HepG2 (cell line): Measurements from ENCODE around the gene GLUD1. TPM values are rescaled to one million over a fixed set of nuclear protein-coding genes. Genes with fewer than 3 reads are reported as not detected.

Experiments used
- ARHGAP35 ChIP-seq: sonication (generic); formaldehyde crosslinking; IDR thresholded peaks from 2 replicates; pipeline ENCODE4 v1.9.0; 2022; ENCODE audit warnings: mild to moderate bottlenecking, inconsistent platforms, moderate library complexity, missing genetic modification reagents, borderline replicate concordance
- EED ChIP-seq: sonication (generic); formaldehyde crosslinking; IDR thresholded peaks from 2 replicates; pipeline ENCODE4 v1.5.0; 2020; ENCODE audit warnings: mild to moderate bottlenecking, missing genetic modification reagents
- HDAC2 ChIP-seq: sonication (generic); formaldehyde crosslinking; IDR thresholded peaks from 2 replicates; pipeline ENCODE4 v1.4.0; 2020; ENCODE audit warnings: missing genetic modification reagents
- HOXA5 ChIP-seq: sonication (generic); formaldehyde crosslinking; IDR thresholded peaks from 2 replicates; pipeline ENCODE4 v1.4.0; 2020; ENCODE audit warnings: missing genetic modification reagents
- KLF6 ChIP-seq: IDR thresholded peaks from 2 replicates; pipeline ENCODE4 v1.8.0; 2016; ENCODE audit warnings: missing biosample characterization, missing genetic modification reagents
- NCOA1 ChIP-seq: sonication (generic); formaldehyde crosslinking; IDR thresholded peaks from 2 replicates; pipeline ENCODE4 v1.9.0; 2021; ENCODE audit warnings: missing genetic modification reagents
- PAWR ChIP-seq: sonication (generic); formaldehyde crosslinking; IDR thresholded peaks from 2 replicates; pipeline ENCODE4 v1.4.0; 2020; ENCODE audit warnings: missing genetic modification reagents, mild to moderate bottlenecking, borderline replicate concordance
- SIX4 ChIP-seq: sonication (generic); formaldehyde crosslinking; IDR thresholded peaks from 2 replicates; pipeline ENCODE4 v1.4.0; 2020; ENCODE audit warnings: missing genetic modification reagents
- SNAI1 ChIP-seq: sonication (generic); formaldehyde crosslinking; IDR thresholded peaks from 2 replicates; pipeline ENCODE4 v1.5.0; 2020; ENCODE audit warnings: mild to moderate bottlenecking, missing genetic modification reagents, borderline replicate concordance
- TMF1 ChIP-seq: sonication (generic); formaldehyde crosslinking; IDR thresholded peaks from 2 replicates; pipeline ENCODE4 v1.8.1; 2022; ENCODE audit warnings: low read depth, missing genetic modification reagents
- U2AF1 ChIP-seq: fragments of 200-400 bp; formaldehyde crosslinking; optimal IDR thresholded peaks from 2 replicates; pipeline ENCODE3; 2017; ENCODE audit warnings: mild to moderate bottlenecking, low read depth, low read length
- XRCC5 ChIP-seq: fragments of 200-400 bp; formaldehyde crosslinking; optimal IDR thresholded peaks from 2 replicates; pipeline ENCODE3; 2017; ENCODE audit warnings: mild to moderate bottlenecking, low read length
- YY1 ChIP-seq: IDR thresholded peaks from 2 replicates; pipeline ENCODE4 v1.6.1; 2011; ENCODE audit warnings: low read length, low read depth, moderate library complexity, mild to moderate bottlenecking; ENCODE audit not compliant: insufficient read depth, insufficient replicate concordance
- ZFP37 ChIP-seq: sonication (generic); formaldehyde crosslinking; IDR thresholded peaks from 2 replicates; pipeline ENCODE4 v1.4.0; 2020; ENCODE audit warnings: missing genetic modification reagents, borderline replicate concordance
- ZFY ChIP-seq: sonication (generic); formaldehyde crosslinking; IDR thresholded peaks from 2 replicates; pipeline ENCODE4 v1.4.0; 2020; ENCODE audit warnings: missing genetic modification reagents
- ZNF205 ChIP-seq: IDR thresholded peaks from 2 replicates; pipeline ENCODE4 v1.6.1; 2018; ENCODE audit warnings: missing biosample characterization, missing genetic modification reagents
- ZNF34 ChIP-seq: sonication (generic); formaldehyde crosslinking; IDR thresholded peaks from 2 replicates; pipeline ENCODE4 v1.4.0; 2020; ENCODE audit warnings: mild to moderate bottlenecking, missing genetic modification reagents, borderline replicate concordance
- ZNF737 ChIP-seq: sonication (generic); formaldehyde crosslinking; IDR thresholded peaks from 2 replicates; pipeline ENCODE4 v1.5.0; 2020; ENCODE audit warnings: missing genetic modification reagents, mild to moderate bottlenecking, borderline replicate concordance
- polyA plus RNA-seq, 8 experiments: library from polyadenylated mRNA; depleted of rRNA in 3 of 8; stranded (reverse) in 7 of 8; unstranded in 1 of 8; fragments of >200 nt; fragmentation: Illumina TruSeq in 4 of 8; extraction: Trizol in 4 of 8; gene quantifications; 2 replicates each; pipeline versions ENCODE4 v1.2.1 to v1.2.3, GENCODE V29; 2011 to 2016; ENCODE audit warnings: low read depth in 4 of 8, missing spikeins in 1 of 8, mixed read lengths in 1 of 8; ENCODE audit not compliant: insufficient read depth in 1 of 8
- total RNA-seq, 5 experiments: library from RNA; depleted of rRNA; stranded (reverse); fragments of >200 nt; fragmentation: Illumina TruSeq; extraction: Trizol; gene quantifications; 2 replicates each; pipeline ENCODE4 v1.2.3, GENCODE V29; 2016; ENCODE audit warnings: low read depth in 1 of 5
- TF ChIP-seq, protein P1 (sequence below), 2 experiments: sonication (generic) in 1 of 2; formaldehyde crosslinking in 1 of 2; IDR thresholded peaks; 2 replicates each; pipeline versions ENCODE4 v1.5.1 to v1.6.1; 2011 to 2020; ENCODE audit warnings: borderline replicate concordance in 1 of 2, low read depth in 1 of 2, low read length in 1 of 2, mild to moderate bottlenecking in 1 of 2, missing genetic modification reagents in 1 of 2, moderate library complexity in 1 of 2
- TF ChIP-seq, protein P2 (sequence below): sonication (generic); formaldehyde crosslinking; IDR thresholded peaks from 2 replicates; pipeline ENCODE4 v1.4.0; 2020; ENCODE audit warnings: missing genetic modification reagents; ENCODE audit errors: not compliant biosample characterization
- TF ChIP-seq, protein P3 (sequence below): sonication (generic); formaldehyde crosslinking; IDR thresholded peaks from 2 replicates; pipeline ENCODE4 v1.8.0; 2022; ENCODE audit warnings: missing genetic modification reagents, mild to moderate bottlenecking, borderline replicate concordance
- TF ChIP-seq, protein P4 (sequence below): sonication (generic); formaldehyde crosslinking; IDR thresholded peaks from 2 replicates; pipeline ENCODE4 v1.5.1; 2020; ENCODE audit warnings: missing genetic modification reagents, mild to moderate bottlenecking, borderline replicate concordance
- TF ChIP-seq, protein P5 (sequence below): sonication (generic); formaldehyde crosslinking; conservative IDR thresholded peaks from 2 replicates; pipeline ENCODE4 v1.8.0; 2022; ENCODE audit warnings: low read depth, missing genetic modification reagents

GLUD1 gene
- total and polyA plus RNA-seq, 2 of the 13 experiments (the other 11 are each of a cell fraction or from before 2014, with no cell fraction given) = 301 to 798 TPM

DNA sequence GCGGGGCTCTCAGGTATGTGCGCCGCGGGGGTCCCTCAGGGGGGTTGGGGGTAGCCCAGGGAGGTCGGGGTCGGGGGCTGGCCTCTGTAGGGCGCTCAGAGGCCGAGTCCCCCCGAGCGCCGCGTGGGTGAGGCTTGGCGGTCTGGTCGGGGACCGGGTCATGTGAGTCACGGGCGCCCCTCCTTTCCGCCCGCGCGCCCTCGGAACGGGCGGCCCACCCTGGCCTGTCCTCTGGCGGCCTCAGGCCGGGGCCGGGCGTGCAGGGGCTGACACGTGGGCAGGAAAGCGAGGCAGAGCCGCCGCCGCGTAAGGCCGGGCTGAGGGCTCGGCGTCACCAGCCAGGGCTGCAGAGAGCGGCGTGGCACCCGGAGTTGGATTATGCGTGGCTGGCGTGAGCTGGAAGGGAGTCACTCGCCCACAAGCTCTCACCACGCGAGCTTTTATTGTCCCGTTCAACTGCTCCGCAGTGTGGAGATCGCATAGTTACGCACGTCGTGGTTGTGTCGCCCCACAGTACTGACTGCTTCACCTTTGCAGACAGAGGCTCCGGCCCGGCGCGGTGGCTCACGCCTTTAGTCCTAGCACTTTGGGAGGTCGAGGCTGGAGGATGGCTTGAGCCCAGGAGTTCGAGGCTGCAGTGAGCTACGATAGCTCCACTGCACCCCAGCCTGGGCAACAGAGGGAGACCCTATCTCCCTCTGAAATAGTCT, 748 bp upstream of the GLUD1 start (continued):
- TF ChIP-seq YY1 (peak; percentile 51), KLF6 (peak; percentile 88; the same call in 1 of the 2 replicates), ZFY (CRISPR knock-in tag) (peak; percentile 94), PAWR (CRISPR knock-in tag) (no peak), TMF1 (CRISPR knock-in tag) (peak; percentile 60; the same call in 1 of the 2 replicates), XRCC5 (no peak), SIX4 (no peak), ZFP37 (no peak), EED (CRISPR knock-in tag) (peak; percentile 81), SNAI1 (CRISPR knock-in tag) (no peak), ARHGAP35 (peak; percentile 95), NCOA1 (CRISPR knock-in tag) (no peak), ZNF205 (CRISPR knock-in tag) (peak; percentile 89), ZNF34 (CRISPR knock-in tag) (no peak), HDAC2 (CRISPR knock-in tag) (peak; percentile 67), HOXA5 (CRISPR knock-in tag) (0 out of 2 replicates have a peak, but pooled peaks have one; percentile 40), ZNF737 (CRISPR knock-in tag) (0 out of 2 replicates have a peak, but pooled peaks have one; percentile 52), U2AF1 (no peak)
- TF ChIP-seq, protein P1, sequence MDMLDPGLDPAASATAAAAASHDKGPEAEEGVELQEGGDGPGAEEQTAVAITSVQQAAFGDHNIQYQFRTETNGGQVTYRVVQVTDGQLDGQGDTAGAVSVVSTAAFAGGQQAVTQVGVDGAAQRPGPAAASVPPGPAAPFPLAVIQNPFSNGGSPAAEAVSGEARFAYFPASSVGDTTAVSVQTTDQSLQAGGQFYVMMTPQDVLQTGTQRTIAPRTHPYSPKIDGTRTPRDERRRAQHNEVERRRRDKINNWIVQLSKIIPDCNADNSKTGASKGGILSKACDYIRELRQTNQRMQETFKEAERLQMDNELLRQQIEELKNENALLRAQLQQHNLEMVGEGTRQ (IDR thresholded peaks at IDR 0.05; ENCODE audit: low read depth, low read length) = no peak
- TF ChIP-seq, protein P1 (CRISPR knock-in tag; IDR thresholded peaks at IDR 0.05; ENCODE audit: borderline replicate concordance) = no peak
- TF ChIP-seq, protein P2, sequence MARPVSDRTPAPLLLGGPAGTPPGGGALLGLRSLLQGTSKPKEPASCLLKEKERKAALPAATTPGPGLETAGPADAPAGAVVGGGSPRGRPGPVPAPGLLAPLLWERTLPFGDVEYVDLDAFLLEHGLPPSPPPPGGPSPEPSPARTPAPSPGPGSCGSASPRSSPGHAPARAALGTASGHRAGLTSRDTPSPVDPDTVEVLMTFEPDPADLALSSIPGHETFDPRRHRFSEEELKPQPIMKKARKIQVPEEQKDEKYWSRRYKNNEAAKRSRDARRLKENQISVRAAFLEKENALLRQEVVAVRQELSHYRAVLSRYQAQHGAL (CRISPR knock-in tag) = no peak
- TF ChIP-seq, protein P3, sequence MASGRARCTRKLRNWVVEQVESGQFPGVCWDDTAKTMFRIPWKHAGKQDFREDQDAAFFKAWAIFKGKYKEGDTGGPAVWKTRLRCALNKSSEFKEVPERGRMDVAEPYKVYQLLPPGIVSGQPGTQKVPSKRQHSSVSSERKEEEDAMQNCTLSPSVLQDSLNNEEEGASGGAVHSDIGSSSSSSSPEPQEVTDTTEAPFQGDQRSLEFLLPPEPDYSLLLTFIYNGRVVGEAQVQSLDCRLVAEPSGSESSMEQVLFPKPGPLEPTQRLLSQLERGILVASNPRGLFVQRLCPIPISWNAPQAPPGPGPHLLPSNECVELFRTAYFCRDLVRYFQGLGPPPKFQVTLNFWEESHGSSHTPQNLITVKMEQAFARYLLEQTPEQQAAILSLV (CRISPR knock-in tag) = peak; percentile 79; the same call in 1 of the 2 replicates
- TF ChIP-seq, protein P4, sequence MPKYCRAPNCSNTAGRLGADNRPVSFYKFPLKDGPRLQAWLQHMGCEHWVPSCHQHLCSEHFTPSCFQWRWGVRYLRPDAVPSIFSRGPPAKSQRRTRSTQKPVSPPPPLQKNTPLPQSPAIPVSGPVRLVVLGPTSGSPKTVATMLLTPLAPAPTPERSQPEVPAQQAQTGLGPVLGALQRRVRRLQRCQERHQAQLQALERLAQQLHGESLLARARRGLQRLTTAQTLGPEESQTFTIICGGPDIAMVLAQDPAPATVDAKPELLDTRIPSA (CRISPR knock-in tag) = peak; percentile 79; the same call in 1 of the 2 replicates
- TF ChIP-seq, protein P5, sequence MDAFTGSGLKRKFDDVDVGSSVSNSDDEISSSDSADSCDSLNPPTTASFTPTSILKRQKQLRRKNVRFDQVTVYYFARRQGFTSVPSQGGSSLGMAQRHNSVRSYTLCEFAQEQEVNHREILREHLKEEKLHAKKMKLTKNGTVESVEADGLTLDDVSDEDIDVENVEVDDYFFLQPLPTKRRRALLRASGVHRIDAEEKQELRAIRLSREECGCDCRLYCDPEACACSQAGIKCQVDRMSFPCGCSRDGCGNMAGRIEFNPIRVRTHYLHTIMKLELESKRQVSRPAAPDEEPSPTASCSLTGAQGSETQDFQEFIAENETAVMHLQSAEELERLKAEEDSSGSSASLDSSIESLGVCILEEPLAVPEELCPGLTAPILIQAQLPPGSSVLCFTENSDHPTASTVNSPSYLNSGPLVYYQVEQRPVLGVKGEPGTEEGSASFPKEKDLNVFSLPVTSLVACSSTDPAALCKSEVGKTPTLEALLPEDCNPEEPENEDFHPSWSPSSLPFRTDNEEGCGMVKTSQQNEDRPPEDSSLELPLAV (CRISPR knock-in tag) = no peak
